HepG2 (cell line): ENCODE results near the gene CFD. TPM values are rescaled to one million over a fixed set of nuclear protein-coding genes. Genes with fewer than 3 reads are reported as not detected.
A peak's percentile ranks its signal among the peaks of the same experiment; 100 is the strongest.

Experiments used
- HES4 ChIP-seq: sonication (generic); formaldehyde crosslinking; IDR thresholded peaks from 2 replicates; pipeline ENCODE4 v1.9.0; 2021; ENCODE audit warnings: mild to moderate bottlenecking, missing genetic modification reagents, borderline replicate concordance
- MAFF ChIP-seq: IDR thresholded peaks from 2 replicates; pipeline ENCODE4 v1.6.1; 2011; ENCODE audit warnings: low read depth, low read length, improper control_type of control experiment
- PAWR ChIP-seq: sonication (generic); formaldehyde crosslinking; IDR thresholded peaks from 2 replicates; pipeline ENCODE4 v1.4.0; 2020; ENCODE audit warnings: missing genetic modification reagents, mild to moderate bottlenecking, borderline replicate concordance
- PREB ChIP-seq: sonication (generic); formaldehyde crosslinking; IDR thresholded peaks from 2 replicates; pipeline ENCODE4 v1.4.0; 2020; ENCODE audit warnings: missing genetic modification reagents
- PTBP1 ChIP-seq: fragments of 200-400 bp; formaldehyde crosslinking; IDR thresholded peaks from 2 replicates; pipeline ENCODE4 v1.6.1; 2018; ENCODE audit warnings: low read length, low read depth; ENCODE audit not compliant: poor library complexity, severe bottlenecking
- polyA plus RNA-seq, 8 experiments: library from polyadenylated mRNA; depleted of rRNA in 3 of 8; stranded (reverse) in 7 of 8; unstranded in 1 of 8; fragments of >200 nt; fragmentation: Illumina TruSeq in 4 of 8; extraction: Trizol in 4 of 8; gene quantifications; 2 replicates each; pipeline versions ENCODE4 v1.2.1 to v1.2.3, GENCODE V29; 2011 to 2016; ENCODE audit warnings: low read depth in 4 of 8, missing spikeins in 1 of 8, mixed read lengths in 1 of 8; ENCODE audit not compliant: insufficient read depth in 1 of 8
- total RNA-seq, 5 experiments: library from RNA; depleted of rRNA; stranded (reverse); fragments of >200 nt; fragmentation: Illumina TruSeq; extraction: Trizol; gene quantifications; 2 replicates each; pipeline ENCODE4 v1.2.3, GENCODE V29; 2016; ENCODE audit warnings: low read depth in 1 of 5
- TF ChIP-seq, protein P1 (sequence below), 2 experiments: sonication (generic) in 1 of 2; formaldehyde crosslinking in 1 of 2; IDR thresholded peaks; 2 replicates each; pipeline versions ENCODE4 v1.6.1 to v1.9.0; 2014 to 2022; ENCODE audit warnings: antibody characterized with exemption in 1 of 2, borderline replicate concordance in 1 of 2, inconsistent platforms in 1 of 2, low read depth in 1 of 2, missing genetic modification reagents in 1 of 2
- TF ChIP-seq, protein P2 (sequence below): sonication (generic); formaldehyde crosslinking; IDR thresholded peaks from 2 replicates; pipeline ENCODE4; 2020; ENCODE audit warnings: missing genetic modification reagents, mild to moderate bottlenecking, borderline replicate concordance

Gene CFD
- total and polyA plus RNA-seq, 2 of the 13 experiments (the other 11 are each of a cell fraction or from before 2014, with no cell fraction given) = 2.3 to 4.6 TPM

GRCh38 chr19:814152-815078 is 45.0 kb upstream of the CFD start (continued):
- TF ChIP-seq, protein P1, sequence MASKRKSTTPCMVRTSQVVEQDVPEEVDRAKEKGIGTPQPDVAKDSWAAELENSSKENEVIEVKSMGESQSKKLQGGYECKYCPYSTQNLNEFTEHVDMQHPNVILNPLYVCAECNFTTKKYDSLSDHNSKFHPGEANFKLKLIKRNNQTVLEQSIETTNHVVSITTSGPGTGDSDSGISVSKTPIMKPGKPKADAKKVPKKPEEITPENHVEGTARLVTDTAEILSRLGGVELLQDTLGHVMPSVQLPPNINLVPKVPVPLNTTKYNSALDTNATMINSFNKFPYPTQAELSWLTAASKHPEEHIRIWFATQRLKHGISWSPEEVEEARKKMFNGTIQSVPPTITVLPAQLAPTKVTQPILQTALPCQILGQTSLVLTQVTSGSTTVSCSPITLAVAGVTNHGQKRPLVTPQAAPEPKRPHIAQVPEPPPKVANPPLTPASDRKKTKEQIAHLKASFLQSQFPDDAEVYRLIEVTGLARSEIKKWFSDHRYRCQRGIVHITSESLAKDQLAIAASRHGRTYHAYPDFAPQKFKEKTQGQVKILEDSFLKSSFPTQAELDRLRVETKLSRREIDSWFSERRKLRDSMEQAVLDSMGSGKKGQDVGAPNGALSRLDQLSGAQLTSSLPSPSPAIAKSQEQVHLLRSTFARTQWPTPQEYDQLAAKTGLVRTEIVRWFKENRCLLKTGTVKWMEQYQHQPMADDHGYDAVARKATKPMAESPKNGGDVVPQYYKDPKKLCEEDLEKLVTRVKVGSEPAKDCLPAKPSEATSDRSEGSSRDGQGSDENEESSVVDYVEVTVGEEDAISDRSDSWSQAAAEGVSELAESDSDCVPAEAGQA (IDR thresholded peaks at IDR 0.05; ENCODE audit: low read depth) = no peak
- TF ChIP-seq, protein P1 (CRISPR knock-in tag; IDR thresholded peaks at IDR 0.05; ENCODE audit: borderline replicate concordance) = no peak
- TF ChIP-seq HES4 (CRISPR knock-in tag) (no peak), PAWR (CRISPR knock-in tag) (no peak), PREB (CRISPR knock-in tag) (no peak), PTBP1 (peak; percentile 46), MAFF (no peak)
- TF ChIP-seq, protein P2, sequence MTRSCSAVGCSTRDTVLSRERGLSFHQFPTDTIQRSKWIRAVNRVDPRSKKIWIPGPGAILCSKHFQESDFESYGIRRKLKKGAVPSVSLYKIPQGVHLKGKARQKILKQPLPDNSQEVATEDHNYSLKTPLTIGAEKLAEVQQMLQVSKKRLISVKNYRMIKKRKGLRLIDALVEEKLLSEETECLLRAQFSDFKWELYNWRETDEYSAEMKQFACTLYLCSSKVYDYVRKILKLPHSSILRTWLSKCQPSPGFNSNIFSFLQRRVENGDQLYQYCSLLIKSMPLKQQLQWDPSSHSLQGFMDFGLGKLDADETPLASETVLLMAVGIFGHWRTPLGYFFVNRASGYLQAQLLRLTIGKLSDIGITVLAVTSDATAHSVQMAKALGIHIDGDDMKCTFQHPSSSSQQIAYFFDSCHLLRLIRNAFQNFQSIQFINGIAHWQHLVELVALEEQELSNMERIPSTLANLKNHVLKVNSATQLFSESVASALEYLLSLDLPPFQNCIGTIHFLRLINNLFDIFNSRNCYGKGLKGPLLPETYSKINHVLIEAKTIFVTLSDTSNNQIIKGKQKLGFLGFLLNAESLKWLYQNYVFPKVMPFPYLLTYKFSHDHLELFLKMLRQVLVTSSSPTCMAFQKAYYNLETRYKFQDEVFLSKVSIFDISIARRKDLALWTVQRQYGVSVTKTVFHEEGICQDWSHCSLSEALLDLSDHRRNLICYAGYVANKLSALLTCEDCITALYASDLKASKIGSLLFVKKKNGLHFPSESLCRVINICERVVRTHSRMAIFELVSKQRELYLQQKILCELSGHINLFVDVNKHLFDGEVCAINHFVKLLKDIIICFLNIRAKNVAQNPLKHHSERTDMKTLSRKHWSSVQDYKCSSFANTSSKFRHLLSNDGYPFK (CRISPR knock-in tag) = no peak
